ENCODE results near the gene FAM50B.
"Not testable (repeated sequence)": the region's sequence is repeated elsewhere in the genome, so short reads cannot be mapped to it uniquely, and the experiment has no call there.

FAM50B gene

DNA sequence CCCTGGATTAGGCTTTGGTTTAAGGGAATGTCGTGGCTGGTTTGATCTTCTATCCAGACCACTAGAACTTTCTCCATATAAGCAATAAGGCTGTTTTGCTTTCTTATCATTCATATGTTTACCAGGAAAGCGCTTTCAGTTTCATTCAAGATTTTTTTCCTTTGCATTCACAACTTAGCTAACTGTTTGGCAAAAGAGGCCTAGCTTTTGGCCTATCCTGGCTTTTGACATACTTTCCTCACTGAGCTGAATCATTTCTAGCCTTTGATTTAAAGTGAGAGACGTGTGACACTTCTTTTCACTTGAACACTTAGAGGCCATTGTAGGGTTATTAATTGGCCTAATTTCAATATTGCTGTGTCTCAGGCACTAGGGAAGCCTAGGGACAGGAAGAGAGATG is 1.7 kb upstream of the FAM50B start:
- no peak for DNase-seq (ENCODE audit: low spot score)

DNA sequence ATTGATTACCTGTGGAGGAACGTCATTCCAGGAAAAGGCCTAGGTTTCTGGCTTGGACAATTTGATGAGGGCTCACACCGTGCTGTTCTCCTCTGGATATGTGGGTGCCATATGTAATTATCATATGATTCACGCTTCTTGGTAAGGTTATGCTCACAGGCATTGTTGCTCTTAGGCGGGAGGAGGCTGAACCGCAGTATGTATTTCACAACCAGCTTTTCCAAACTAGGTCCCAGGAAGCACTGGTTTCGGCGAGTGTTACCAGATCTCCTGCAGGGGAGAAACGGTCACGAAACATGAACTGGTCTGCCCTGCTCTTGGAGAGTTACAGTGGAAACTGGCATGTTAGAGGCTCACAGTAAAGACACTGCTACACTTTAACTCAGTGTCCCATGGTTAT is 793 bp upstream of the FAM50B start:
- no peak for DNase-seq (ENCODE audit: low spot score)

DNA sequence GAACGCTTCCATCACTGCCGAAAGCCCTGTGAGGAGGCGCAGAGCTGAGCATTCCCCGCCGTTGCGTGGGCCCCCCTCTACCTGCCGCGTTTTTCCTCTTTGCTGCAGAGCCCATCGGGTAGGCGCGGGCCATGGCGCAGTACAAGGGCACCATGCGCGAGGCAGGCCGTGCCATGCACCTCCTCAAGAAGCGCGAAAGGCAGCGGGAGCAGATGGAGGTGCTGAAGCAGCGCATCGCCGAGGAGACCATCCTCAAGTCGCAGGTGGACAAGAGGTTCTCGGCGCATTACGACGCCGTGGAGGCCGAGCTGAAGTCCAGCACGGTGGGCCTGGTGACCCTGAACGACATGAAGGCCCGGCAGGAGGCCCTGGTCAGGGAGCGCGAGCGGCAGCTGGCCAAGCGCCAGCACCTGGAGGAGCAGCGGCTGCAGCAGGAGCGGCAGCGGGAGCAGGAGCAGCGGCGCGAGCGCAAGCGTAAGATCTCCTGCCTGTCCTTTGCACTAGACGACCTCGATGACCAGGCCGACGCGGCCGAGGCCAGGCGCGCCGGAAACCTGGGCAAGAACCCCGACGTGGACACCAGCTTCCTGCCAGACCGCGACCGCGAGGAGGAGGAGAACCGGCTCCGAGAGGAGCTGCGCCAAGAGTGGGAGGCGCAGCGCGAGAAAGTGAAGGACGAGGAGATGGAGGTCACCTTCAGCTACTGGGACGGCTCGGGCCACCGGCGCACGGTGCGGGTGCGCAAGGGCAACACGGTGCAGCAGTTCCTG is 693 bp downstream of the FAM50B start:
- DNase-seq (ENCODE audit: low spot score), result peak; percentile 22

DNA sequence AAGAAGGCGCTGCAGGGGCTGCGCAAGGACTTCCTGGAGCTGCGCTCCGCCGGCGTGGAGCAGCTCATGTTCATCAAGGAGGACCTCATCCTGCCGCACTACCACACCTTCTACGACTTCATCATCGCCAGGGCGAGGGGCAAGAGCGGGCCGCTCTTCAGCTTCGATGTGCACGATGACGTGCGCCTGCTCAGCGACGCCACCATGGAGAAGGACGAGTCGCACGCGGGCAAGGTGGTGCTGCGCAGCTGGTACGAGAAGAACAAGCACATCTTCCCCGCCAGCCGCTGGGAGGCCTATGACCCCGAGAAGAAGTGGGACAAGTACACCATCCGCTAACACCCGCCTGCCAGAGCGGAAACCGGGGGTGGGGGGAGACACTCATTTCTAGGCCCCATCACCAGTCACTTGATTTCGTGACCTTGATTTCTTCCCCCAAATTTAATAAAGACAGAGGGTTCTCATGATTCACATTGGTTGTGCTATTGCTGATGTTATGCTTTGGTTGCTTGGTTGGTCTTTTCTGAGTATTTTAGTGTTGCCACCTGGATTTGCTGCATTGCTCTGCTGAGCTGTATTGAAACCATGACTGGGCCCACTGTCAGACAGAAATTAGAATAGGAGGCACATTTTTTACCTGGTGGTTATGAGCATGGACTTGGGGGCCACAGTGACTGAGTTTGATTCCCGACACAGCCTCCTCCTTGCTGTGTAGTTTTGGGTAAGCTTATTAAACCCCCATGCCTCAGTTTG is 1.5 kb downstream of the FAM50B start:
- DNase-seq (ENCODE audit: low spot score), result no peak

DNA sequence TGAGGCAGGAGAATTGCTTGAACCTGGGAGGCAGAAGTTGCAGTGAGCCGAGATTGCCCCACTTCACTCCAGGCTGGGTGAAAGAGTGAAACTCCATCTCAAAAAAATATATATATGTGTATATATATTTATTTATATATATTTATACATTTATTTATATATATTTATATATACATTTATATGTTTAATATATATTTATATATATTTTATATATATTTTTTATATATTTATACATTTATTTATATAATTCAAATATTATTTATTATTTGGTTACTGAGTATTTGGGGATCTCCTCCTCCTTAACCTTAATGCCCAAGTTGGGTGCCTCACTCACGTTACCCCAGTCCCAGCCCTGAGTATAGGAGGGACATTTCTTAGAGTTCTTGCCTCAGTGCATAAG is 2.7 kb downstream of the FAM50B start:
- DNase-seq (ENCODE audit: low spot score), result no peak

DNA sequence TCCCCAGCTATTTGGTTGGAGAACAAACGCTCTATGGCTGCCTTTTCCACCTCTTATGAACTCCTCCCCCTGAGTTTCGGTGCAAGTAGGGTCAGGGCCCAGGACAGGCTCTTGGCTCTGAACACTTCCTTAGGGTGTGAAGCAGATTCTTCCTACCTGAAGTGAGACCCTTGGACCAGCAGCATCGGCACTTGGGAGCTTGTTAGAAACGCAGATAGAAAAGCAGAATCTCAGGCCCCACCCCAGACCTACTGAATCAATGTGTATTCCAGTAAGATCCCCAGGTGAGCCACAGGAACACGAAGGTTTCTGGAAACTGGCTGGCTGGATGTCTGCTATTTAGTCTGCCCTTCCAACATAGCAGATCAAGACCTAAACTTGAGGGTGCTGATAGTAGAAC is 3.2 kb downstream of the FAM50B start:
- no peak for DNase-seq (ENCODE audit: low spot score)

DNA sequence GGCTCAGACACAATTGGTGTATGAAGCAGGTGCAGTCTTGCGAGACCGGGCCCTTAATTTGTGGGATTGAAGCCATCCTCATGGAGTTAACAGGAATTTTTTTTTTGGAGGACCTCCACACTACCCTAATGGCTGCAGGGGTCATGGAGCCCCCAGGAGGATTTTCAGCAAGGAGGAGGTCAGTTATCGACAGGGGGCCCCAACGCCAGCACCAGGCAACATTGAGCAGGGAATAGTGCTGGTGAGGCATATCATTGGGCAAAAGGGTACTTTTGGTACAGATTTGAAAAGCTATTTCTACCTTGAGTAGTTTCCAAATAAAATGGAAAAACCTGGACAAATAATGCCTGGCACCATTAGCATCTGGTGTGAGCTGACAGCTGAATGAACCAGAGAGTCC is 6.7 kb downstream of the FAM50B start:
- DNase-seq (ENCODE audit: low spot score), result no peak

DNA sequence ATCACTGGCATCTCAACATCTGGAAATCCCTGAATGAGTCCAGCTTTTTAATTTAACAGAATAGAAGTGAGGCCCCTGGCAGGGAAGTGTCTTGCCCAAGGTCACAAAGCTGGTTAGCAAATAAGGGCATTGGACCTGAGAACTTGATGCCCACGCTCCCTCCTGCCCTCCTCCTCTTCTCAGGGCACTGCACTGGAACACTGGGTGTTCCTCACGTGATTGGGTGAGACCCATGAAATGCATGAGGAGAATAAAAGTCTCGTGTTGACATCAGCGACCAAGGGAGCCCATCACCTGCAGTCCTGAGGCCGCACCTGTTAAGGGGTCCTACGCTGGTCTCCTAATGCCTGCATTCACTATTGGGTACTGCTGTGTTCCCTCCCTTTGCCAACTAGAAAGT is 7.4 kb downstream of the FAM50B start:
- DNase-seq (ENCODE audit: low spot score), result no peak

DNA sequence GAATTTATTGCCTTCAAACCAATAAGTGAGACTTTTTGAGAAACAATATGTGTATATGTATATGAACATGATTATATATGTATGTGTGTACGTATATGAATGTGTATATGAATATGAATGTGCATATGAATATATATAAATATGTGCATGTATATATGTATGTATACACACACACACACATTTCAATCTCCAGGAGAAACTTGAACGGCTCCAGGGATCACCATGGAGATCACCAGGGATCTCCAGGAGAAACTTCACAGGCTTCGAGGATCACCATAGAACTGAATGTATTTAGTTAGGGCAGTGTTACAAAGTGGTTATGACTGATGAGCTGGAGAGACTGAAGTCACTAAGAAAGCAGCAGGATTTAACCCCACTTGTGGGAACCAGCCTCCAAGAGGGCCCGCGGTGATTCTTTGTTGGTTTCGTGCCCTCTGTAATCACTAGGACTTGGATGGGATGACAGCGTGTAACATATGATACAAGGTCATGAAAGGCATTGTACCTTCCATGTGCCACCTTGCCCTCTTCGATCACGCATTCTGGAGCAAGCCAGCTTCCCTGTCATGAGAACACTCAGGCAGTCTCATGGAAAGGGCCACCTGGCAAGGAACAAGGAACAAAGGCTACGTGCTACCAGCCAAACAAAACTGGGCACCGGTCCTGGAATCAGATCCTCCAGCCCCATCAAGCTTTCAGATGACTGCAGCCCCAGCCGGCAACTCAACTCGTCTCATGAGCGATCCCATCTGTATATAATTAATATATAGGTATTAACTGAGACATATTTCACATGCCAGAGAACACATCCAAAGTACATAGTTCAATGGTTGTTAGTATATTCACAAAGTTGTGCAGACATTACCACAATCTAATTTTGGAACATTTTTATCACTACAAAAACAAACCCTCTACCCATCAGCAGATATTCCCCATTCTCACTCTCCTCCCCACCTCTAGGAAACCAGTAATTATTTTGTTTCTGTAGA is 8.6 kb downstream of the FAM50B start:
- no peak for DNase-seq (ENCODE audit: low spot score)

DNA sequence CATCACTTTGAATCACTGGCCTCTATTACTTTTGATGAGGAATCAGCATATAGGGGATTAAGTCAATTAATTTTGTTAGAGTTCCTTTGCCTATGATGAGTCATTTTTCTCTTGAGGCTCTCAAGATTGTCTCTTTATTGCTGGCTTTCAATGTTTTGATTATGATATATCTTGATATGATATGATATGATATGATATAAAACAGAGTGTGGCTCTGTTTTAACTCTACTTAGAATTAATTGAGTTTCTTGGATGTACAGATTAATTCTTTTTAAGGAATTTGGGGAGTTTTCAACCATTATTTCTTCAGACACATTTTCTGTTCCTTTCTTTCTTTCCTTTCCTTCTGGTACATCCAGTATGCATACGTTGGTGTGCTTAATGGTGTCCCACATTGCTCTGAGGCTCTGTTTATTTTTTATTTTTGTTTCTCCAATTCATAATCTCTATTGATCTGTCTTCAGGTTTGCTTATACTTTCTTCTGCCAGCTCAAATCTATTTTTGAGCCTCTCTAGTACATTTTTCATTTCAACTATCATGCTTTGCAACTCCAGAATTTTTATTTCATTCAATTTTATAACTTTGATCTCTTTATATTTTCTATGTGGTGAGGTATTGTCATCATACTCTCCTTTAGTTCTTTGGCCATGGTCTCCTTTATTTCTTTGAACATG is 10.8 kb downstream of the FAM50B start:
- no peak for DNase-seq (ENCODE audit: low spot score)

DNA sequence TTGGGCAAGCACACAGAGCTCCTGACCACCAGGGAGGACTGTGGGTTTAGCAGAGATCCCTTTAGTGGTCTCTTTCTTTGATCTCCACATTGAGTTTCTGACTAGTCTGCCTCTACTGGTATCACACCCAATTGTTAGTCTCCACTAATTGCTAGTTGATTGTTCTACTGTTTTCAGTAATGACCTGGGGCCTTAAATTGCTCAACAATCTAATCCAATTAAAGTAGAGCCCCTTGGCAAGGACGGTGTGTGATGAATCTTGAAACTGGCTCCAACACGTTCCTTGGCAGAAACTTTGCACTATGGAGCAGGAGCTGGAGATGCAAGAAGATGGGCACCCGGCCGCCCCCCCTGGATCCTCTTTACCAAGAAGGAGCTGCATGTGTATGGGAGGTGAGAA is 12.3 kb downstream of the FAM50B start:
- DNase-seq (ENCODE audit: low spot score), result no peak

DNA sequence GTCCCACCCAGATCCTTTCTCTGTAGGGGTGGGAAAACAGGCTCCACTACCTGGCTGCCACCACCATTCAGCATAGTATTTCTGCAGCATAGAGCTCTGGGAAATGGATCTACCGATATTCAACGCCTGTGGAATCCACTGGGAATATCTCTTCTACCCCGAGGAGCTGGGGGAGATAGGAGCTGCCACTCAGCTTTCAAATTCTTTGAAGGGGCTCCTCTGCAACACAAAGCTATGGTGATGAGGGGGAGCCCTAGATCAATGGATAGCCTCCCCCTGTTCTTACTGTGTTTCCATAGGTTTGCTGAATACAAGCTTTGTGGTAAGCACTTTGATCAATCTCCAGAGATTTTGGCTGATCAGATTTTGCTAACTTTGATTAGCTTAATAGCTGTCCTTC is 12.9 kb downstream of the FAM50B start:
- DNase-seq (ENCODE audit: low spot score), result peak; percentile 38

DNA sequence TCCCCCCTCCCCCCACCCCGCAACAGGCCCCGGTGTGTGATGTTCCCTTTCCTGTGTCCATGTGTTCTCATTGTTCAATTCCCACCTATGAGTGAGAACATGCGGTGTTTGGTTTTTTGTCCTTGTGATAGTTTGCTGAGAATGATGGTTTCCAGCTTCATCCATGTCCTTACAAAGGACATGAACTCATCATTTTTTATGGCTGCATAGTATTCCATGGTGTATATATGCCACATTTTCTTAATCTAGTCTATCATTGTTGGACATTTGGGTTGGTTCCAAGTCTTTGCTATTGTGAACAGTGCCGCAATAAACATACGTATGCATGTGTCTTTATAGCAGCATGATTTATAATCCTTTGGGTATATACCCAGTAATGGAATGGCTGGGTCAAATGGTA is 14.1 kb downstream of the FAM50B start:
- DNase-seq (ENCODE audit: low spot score), result not testable (repeated sequence)

DNA sequence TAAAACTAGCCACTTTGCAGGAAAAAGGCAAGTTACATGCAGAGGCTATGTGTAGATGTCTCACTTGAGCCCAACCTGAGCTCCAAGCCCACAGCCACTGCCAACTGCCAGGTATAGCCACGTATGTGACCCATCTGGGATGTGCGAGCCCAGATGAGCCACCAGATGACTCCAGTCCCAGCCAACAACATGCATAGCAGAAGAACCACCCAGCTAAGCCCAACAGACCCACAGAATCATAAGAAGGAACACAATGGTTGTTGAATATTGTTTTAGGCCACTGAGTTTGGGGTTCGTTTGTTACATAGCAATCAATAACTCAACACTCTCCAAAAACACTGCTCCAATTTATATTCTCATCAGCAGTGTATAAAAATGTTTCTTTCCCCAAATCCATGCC is 16.3 kb downstream of the FAM50B start:
- no peak for DNase-seq (ENCODE audit: low spot score)

DNA sequence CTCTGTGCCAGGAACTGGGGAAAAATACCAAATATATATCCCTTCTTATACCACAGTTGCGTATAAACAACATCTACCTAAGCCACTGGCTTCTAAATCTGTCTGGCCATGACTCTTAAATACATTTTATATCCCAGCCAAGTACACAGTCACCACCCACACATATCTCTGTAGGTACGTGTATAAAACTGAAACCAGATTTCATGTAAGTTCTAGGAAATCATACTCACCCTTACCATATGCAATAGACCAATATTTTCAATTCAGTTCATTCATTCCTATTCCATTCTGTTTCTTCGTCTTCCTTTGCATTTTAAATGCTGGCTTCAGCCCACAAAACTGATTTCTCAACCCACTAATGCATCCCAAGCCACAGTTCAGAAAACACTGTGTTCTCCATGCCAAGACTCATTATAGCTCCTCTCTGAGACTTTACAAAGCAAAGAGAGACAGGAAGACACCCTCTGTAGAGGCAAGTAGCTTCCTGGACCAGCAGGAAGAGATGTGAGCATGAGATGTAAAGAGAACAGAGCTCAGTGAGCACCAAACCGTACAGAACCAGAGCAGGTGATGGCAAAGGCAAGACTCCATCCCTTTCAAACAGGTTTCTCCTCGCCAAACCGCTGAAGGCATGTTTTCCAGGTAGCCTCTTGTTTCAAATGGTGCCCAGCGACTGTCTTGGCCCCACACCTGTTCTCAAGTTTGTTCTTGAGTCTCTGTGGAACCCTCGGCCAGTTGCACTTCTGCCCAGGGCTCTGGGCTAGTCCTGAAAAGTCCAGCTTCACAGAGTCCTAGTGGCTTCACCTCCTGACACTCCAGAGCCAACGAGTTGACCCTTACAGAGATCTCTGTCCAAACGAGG is 18.7 kb downstream of the FAM50B start:
- DNase-seq (ENCODE audit: low spot score), result no peak

DNA sequence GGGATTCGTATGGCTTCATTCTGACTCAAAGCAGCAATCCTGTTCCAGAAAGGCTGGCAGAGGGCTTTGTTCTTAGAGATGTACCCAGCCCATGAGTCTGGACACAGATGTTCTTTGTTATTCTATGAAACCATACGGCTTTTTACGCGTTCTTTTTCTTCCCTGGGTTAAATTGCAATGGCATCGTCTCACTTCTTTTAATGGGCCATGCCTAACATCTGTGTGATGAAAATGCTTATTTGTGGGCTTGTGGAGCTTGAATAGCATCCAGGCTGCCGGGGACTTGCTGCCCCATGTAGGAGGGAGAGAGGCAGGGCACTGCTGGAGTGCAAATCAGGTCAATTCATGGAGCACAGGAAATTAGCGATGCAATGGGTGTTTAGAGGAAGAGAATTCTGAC is 19.4 kb downstream of the FAM50B start:
- DNase-seq (ENCODE audit: low spot score), result no peak

DNA sequence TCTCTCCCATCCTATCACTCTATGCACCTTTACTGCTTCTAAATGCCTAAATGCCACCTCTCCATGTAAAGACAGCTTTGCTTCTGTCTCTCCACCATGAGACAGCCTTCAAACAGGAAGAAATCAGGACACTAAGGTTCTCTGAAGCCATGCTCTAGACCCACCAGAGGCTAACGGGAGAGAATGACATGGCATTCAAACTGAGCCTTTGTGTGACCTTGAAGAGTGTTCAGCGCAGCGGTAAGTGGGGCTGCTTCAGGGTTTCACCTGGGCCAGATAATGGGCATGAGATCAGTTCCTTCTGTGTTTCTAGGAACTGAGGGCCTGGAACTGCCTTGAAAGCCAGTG is 20.1 kb downstream of the FAM50B start:
- DNase-seq (ENCODE audit: low spot score), result no peak

DNA sequence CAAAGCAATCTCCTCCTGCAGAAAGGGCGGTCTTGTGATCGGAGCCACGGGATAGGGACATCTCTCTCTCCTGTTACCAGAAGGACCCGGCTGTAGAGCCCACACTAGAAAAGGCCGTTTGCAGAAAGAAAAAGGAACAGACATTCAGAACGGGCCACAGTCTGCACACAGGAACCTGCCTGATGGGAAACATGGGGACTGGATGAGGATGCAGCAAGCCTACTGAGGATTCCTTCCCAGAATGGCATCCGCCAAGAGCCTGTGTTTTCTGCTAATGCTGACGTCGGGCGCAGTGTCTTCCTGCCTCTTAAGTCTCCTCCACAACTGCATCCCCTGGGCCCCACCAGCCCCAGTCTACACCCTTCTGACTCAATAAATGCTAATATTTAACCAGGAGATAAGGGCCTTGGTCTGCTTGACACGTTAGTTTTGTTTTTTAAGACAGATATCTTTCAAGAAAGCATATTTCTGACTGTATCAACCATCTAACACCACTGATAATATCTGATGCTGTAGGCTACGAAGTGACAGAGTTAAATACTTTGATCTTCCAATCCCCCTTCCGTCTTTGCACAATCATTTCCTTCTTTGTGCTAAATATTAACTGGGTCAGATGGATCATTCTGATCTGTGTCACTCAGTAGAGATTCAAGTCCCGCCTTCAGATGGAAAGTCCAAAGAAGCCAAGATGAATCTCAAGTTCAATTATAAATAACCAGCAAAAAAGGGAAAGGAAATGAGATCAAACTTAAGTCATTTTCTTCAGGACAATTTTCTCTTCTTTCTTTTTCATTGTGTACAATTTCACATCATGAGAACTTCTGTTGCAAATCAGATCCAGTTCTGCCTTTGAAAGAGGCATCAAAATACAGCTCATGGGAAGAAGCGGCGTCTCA is 20.7 kb downstream of the FAM50B start:
- no peak for DNase-seq (ENCODE audit: low spot score)

DNA sequence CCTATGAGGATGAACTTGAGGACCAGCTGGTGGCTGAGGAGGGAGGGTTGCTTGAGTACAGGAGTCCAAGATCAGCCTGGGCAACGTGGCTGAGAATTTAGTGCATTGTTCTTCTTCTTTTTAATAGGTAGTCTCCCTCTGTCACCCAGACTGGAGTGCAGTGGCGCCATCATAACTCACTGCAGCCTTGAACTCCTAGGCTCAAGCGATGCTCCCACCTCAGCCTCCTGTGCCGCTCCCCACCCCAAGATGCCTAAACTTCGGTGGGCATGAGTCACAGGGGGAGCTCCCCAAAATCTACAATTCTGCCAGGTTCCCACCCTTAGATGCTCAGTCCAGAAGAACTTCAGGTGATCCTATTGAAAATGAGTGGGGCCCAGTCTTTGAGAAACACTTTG is 21.4 kb downstream of the FAM50B start:
- DNase-seq (ENCODE audit: low spot score), result no peak

DNA sequence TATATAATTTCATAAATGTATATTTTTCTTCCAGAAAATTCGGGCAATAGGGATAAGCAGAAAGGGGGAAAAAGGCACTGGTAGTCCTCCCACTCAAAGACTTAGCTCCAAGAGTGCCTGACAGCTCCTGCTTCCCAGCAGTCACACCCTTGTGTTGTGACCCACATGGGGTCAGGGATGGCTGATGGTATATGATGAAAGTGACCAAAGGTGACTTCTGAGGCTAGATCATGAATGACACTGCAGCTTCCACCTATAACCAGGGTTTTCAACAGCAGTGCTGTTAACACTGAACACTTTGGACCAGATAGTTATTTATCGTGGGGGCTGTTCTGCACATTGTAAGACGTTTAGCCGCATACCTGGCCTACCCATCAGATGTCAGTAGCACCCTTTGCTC is 22.3 kb downstream of the FAM50B start:
- no peak for DNase-seq (ENCODE audit: low spot score)
